Thoracic aorta (tissue), 2 donors: ENCODE results near the gene THOC5. TPM values are rescaled to one million over a fixed set of nuclear protein-coding genes. Genes with fewer than 3 reads are reported as not detected.
"Not testable (repeated sequence)": the region's sequence is repeated elsewhere in the genome, so short reads cannot be mapped to it uniquely, and the experiment has no call there.

Experiments
- ATAC-seq: fragments of 150-250 bp; one replicate; pipeline ENCODE4 v1.8.0; 2017; ENCODE audit warnings: low read depth; ENCODE audit not compliant: insufficient number of reproducible peaks, low FRiP score
- DNase-seq: peaks from one replicate; pipeline ENCODE4 v3.0.0-alpha.2; 2020; ENCODE audit warnings: low spot score
- H3K27ac ChIP-seq, 2 donors: fragments of 200-600 bp; sonication (generic); 1 replicate in 1 of 2; 2 replicates in 1 of 2; pipeline ENCODE4 v1.5.1; 2016; ENCODE audit warnings: mild to moderate bottlenecking in 2 of 2, moderate library complexity in 2 of 2
- H3K27me3 ChIP-seq: fragments of 200-600 bp; sonication (generic); replicated peaks from 2 replicates; pipeline ENCODE4 v1.6.0; 2016; ENCODE audit warnings: mild to moderate bottlenecking; ENCODE audit not compliant: insufficient read depth
- H3K36me3 ChIP-seq: fragments of 200-600 bp; sonication (generic); one replicate; pipeline ENCODE4 v1.5.1; 2016
- H3K4me1 ChIP-seq, 2 donors: fragments of 200-600 bp; sonication (generic); 1 replicate in 1 of 2; 2 replicates in 1 of 2; pipeline versions ENCODE4 v1.5.1 to v1.6.0; 2016; ENCODE audit warnings: low read depth in 2 of 2, mild to moderate bottlenecking in 1 of 2; ENCODE audit not compliant: control insufficient read depth in 1 of 2
- H3K4me3 ChIP-seq: fragments of 200-600 bp; sonication (generic); 2 replicates; pipeline ENCODE4 v1.5.1; 2016; ENCODE audit warnings: mild to moderate bottlenecking
- H3K9me3 ChIP-seq: fragments of 200-600 bp; sonication (generic); 2 replicates; pipeline ENCODE4 v1.5.1; 2016
- CTCF ChIP-seq: fragments of 200-600 bp; sonication (generic); IDR thresholded peaks from one replicate; pipeline ENCODE4 v1.5.1; 2019; ENCODE audit warnings: antibody characterized with exemption
- total RNA-seq, 2 donors: library from RNA; depleted of rRNA; stranded (reverse); fragments of >200 nt; gene quantifications; one replicate each; pipeline versions ENCODE4 v1.1.0 to v1.2.3, GENCODE V29; 2016

THOC5 gene
- total RNA-seq, 2 donors from 2014 or later, result 39.8 to 104 TPM

GRCh38 chr22:29509298-29509697, 44.3 kb downstream of the THOC5 start:
- DNase-seq, result no peak
- Histone ChIP-seq H3K4me3 (no peak overlapping the region), H3K36me3 (peaks cover 36% of the 10 kb centered on the region), H3K9me3 (no peaks in the 10 kb centered on the region), H3K27ac (no peak overlapping the region), H3K4me1 (no peaks in the 10 kb centered on the region), H3K27me3 (no peaks in the 10 kb centered on the region)
- no peak for TF ChIP-seq CTCF
- ATAC-seq, result no peak

GRCh38 chr22:29503811-29504372, 49.7 kb downstream of the THOC5 start:
- Histone ChIP-seq H3K36me3 (peaks cover 17% of the 10 kb centered on the region), H3K27me3 (no peaks in the 10 kb centered on the region), H3K9me3 (no peaks in the 10 kb centered on the region), H3K4me3 (no peak overlapping the region), H3K4me1 (no peaks in the 10 kb centered on the region), H3K27ac (no peak overlapping the region)
- no peak for ATAC-seq
- no peak for TF ChIP-seq CTCF
- DNase-seq, result no peak

GRCh38 chr22:29499852-29500251, 53.7 kb downstream of the THOC5 start:
- no peak for TF ChIP-seq CTCF
- Histone ChIP-seq H3K27ac (no peak overlapping the region), H3K9me3 (no peaks in the 10 kb centered on the region), H3K36me3 (no peaks in the 10 kb centered on the region), H3K27me3 (no peaks in the 10 kb centered on the region), H3K4me1 (no peaks in the 10 kb centered on the region), H3K4me3 (no peak overlapping the region)
- ATAC-seq, result no peak
- DNase-seq, result no peak

- no peak for DNase-seq
- no peak overlapping the region for H3K27ac ChIP-seq
- no peaks in the 10 kb centered on the region for H3K27me3 ChIP-seq
- ATAC-seq, result no peak
- no peak for TF ChIP-seq CTCF
- no peaks in the 10 kb centered on the region for H3K9me3 ChIP-seq
- H3K36me3 ChIP-seq, result no peaks in the 10 kb centered on the region
- no peaks in the 10 kb centered on the region for H3K4me1 ChIP-seq
- no peak overlapping the region for H3K4me3 ChIP-seq
These were observed 59.9 kb downstream of the THOC5 start for GRCh38 chr22:29493636-29494035.

- no peak for TF ChIP-seq CTCF
- H3K27ac ChIP-seq, result no peak overlapping the region
- no peaks in the 10 kb centered on the region for H3K36me3 ChIP-seq
- H3K4me3 ChIP-seq, result no peak overlapping the region
- H3K27me3 ChIP-seq, result no peaks in the 10 kb centered on the region
- H3K9me3 ChIP-seq, result no peaks in the 10 kb centered on the region
- H3K4me1 ChIP-seq, result no peaks in the 10 kb centered on the region
- DNase-seq, result no peak
- no peak for ATAC-seq
These were observed 62.5 kb downstream of the THOC5 start for GRCh38 chr22:29491012-29491411.

- H3K27ac ChIP-seq, H3K36me3 ChIP-seq, H3K4me1 ChIP-seq, H3K9me3 ChIP-seq, DNase-seq, H3K27me3 ChIP-seq, H3K4me3 ChIP-seq, ATAC-seq: not testable (repeated sequence)
These were observed 64.3 kb downstream of the THOC5 start for GRCh38 chr22:29489127-29489780.
